GM19372 (cell line): ENCODE data around the gene FAM156A.
"Not testable (repeated sequence)": the region's sequence is repeated elsewhere in the genome, so short reads cannot be mapped to it uniquely, and the experiment has no call there.

Experiments
- ATAC-seq: cut with Tn5 transposase; IDR thresholded peaks from one replicate; pipeline ENCODE4 v1.9.1; 2021; ENCODE audit warnings: mild to moderate bottlenecking, low read depth, moderate library complexity; ENCODE audit not compliant: unreplicated experiment

Gene FAM156A

DNA sequence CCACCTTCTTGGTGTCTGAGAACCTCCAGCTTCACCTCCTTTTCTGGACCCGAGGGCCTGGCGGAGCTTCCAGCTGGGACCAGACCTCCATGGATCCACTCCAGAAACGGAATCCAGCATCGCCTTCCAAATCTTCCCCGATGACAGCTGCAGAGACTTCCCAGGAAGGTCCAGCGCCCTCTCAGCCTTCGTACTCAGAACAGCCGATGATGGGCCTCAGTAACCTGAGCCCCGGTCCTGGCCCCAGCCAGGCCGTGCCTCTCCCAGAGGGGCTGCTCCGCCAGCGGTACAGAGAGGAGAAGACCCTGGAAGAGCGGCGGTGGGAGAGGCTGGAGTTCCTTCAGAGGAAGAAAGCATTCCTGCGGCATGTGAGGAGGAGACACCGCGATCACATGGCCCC lies 51.2 kb downstream of the FAM156A start:
- ATAC-seq: not testable (repeated sequence)

DNA sequence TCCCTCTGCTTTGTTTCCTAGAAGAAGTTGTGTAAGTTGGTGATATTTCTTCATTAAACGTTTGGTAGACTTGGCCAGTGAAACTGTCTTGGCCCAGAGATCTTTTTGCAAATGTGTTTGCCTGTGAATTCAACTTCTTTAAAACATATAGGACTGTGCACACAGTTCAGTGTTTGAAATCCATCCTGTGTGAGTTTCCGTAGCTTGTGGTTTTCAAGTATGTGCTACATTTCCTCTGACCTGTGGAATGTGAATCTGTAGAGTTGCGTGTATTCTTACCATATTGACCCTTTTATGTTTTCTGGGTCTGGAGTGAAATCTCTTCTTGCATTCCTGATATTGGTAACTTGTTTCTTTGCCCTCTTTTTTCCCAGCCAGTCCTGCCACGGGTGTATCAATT lies 52.2 kb downstream of the FAM156A start:
- ATAC-seq: not testable (repeated sequence)

DNA sequence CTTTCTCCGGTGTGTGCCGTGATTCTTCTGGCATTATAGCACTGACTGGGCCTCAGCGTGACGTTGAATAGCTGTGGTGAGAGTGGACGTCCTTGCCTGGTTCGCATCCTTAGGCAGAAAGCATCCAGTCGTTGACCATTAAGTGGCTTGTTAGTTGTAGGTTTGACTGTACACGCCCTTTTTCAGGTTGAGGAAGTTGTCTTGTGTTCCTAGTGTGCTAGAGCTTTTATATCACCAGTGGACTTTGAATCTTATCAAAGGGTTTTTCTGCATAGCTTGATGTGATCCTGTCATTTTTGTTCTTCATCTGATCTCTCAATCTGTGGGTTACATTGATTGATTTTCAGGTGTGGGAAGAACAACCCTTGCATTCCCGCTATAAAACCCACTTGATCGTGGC lies 52.8 kb downstream of the FAM156A start:
- ATAC-seq: not testable (repeated sequence)
